ENCODE measurements around the gene AP2A1.
"Not testable (repeated sequence)": the region's sequence is repeated elsewhere in the genome, so short reads cannot be mapped to it uniquely, and the experiment has no call there.

AP2A1 gene

GRCh38 chr19:49814010-49814409 lies 47.2 kb downstream of the AP2A1 start:
- no peak for DNase-seq

GRCh38 chr19:49816590-49816989 lies 49.8 kb downstream of the AP2A1 start:
- DNase-seq, result no peak

GRCh38 chr19:49817964-49818648 lies 51.3 kb downstream of the AP2A1 start, which contains the start of gene MED25:
Gene MED25 (plus strand): TSS chr19:49818289. CDS start chr19:49818342, 53 bp downstream.
- DNase-seq, result peak; percentile 86 to 88

GRCh38 chr19:49818649-49819370 lies 52.0 kb downstream of the AP2A1 start:
- DNase-seq, result no peak

GRCh38 chr19:49819452-49820115 lies 52.8 kb downstream of the AP2A1 start:
- DNase-seq, result not testable (repeated sequence)

GRCh38 chr19:49820125-49820524 lies 53.3 kb downstream of the AP2A1 start:
- DNase-seq, result no peak

- DNase-seq, result no peak
Measured at GRCh38 chr19:49823472-49823871, 56.7 kb downstream of the AP2A1 start.

GRCh38 chr19:49824662-49825061 lies 57.9 kb downstream of the AP2A1 start:
- DNase-seq, result no peak

- DNase-seq, result no peak
Measured at GRCh38 chr19:49827034-49827433, 60.2 kb downstream of the AP2A1 start.

- no peak for DNase-seq
Measured at GRCh38 chr19:49829200-49829599, 62.4 kb downstream of the AP2A1 start.

GRCh38 chr19:49829721-49830120 lies 62.9 kb downstream of the AP2A1 start:
- DNase-seq, result no peak

GRCh38 chr19:49830766-49831165 lies 64.0 kb downstream of the AP2A1 start:
- no peak for DNase-seq

- DNase-seq, result no peak
Measured at GRCh38 chr19:49831592-49831991, 64.8 kb downstream of the AP2A1 start.

GRCh38 chr19:49832556-49832955 lies 65.8 kb downstream of the AP2A1 start:
- DNase-seq, result no peak

- DNase-seq, result no peak
Measured at GRCh38 chr19:49833599-49833998, 66.8 kb downstream of the AP2A1 start.

GRCh38 chr19:49835562-49835961 lies 68.8 kb downstream of the AP2A1 start:
- DNase-seq, result no peak

GRCh38 chr19:49836176-49837008 lies 69.6 kb downstream of the AP2A1 start:
- DNase-seq, result no peak

- no peak for DNase-seq
Measured at GRCh38 chr19:49837009-49837310, 70.2 kb downstream of the AP2A1 start.

- DNase-seq, result no peak
Measured at GRCh38 chr19:49837425-49837824, 70.6 kb downstream of the AP2A1 start.

GRCh38 chr19:49838885-49839588 lies 72.2 kb downstream of the AP2A1 start:
- no peak for DNase-seq

GRCh38 chr19:49839713-49840112 lies 72.9 kb downstream of the AP2A1 start:
- DNase-seq, result no peak

GRCh38 chr19:49840321-49840720 lies 73.5 kb downstream of the AP2A1 start:
- no peak for DNase-seq
